WERI-Rb-1 (cell line): Measurements from ENCODE around the gene ZMAT5.

Experiments
- DNase-seq: peaks from one replicate; pipeline ENCODE4 v3.0.0-alpha.2; 2020
- H3K27ac ChIP-seq: fragments of 250-450 bp; sonication (Bioruptor Pico); 2 replicates; pipeline ENCODE4 v1.5.1; 2020; ENCODE audit warnings: mild to moderate bottlenecking, moderate library complexity
- H3K27me3 ChIP-seq: fragments of 250-450 bp; sonication (Bioruptor Pico); 2 replicates; pipeline ENCODE4 v1.5.1; 2021; ENCODE audit warnings: mild to moderate bottlenecking, low read depth, moderate library complexity; ENCODE audit not compliant: insufficient read depth, severe bottlenecking
- H3K36me3 ChIP-seq: fragments of 250-450 bp; sonication (Bioruptor Pico); 2 replicates; pipeline ENCODE4 v1.5.1; 2020; ENCODE audit warnings: mild to moderate bottlenecking, moderate library complexity
- H3K4me3 ChIP-seq: 2 replicates; pipeline ENCODE4 v1.5.1; 2011; ENCODE audit warnings: low read depth, mild to moderate bottlenecking, control low read depth, low read length
- H3K9me3 ChIP-seq: fragments of 250-450 bp; sonication (Bioruptor Pico); 2 replicates; pipeline ENCODE4 v1.5.1; 2021; ENCODE audit warnings: mild to moderate bottlenecking, moderate library complexity; ENCODE audit not compliant: severe bottlenecking
- TF ChIP-seq, protein P1 (sequence below): IDR thresholded peaks from 2 replicates; pipeline ENCODE4 v1.5.1; 2011; ENCODE audit warnings: low read depth, mild to moderate bottlenecking, control low read depth, inconsistent platforms, low read length

ZMAT5 gene

DNA sequence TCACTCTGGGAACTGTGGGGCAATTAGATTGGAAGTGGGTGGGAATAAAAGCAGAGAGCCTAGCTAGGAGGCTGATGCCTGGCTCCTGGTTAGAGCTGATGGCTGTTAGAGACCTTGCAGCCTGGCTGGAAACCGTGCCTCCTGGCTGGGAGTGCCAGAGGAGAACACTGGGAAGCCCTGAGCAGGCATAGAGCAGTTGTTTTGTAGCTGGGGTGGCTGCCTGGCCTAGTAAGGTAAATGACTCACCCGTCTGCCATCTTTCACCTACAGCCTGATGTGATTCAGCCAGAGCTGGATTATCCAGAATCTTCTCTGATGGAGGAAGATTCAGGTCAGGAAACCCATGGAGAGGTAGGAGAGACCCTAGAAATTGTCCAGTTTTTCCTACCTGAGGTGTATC, 6.4 kb upstream of the ZMAT5 start:
- H3K9me3 ChIP-seq = no peaks in the 10 kb centered on the region
- no peak overlapping the region for H3K4me3 ChIP-seq
- TF ChIP-seq, protein P1, sequence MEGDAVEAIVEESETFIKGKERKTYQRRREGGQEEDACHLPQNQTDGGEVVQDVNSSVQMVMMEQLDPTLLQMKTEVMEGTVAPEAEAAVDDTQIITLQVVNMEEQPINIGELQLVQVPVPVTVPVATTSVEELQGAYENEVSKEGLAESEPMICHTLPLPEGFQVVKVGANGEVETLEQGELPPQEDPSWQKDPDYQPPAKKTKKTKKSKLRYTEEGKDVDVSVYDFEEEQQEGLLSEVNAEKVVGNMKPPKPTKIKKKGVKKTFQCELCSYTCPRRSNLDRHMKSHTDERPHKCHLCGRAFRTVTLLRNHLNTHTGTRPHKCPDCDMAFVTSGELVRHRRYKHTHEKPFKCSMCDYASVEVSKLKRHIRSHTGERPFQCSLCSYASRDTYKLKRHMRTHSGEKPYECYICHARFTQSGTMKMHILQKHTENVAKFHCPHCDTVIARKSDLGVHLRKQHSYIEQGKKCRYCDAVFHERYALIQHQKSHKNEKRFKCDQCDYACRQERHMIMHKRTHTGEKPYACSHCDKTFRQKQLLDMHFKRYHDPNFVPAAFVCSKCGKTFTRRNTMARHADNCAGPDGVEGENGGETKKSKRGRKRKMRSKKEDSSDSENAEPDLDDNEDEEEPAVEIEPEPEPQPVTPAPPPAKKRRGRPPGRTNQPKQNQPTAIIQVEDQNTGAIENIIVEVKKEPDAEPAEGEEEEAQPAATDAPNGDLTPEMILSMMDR = no peak
- no peaks in the 10 kb centered on the region for H3K27me3 ChIP-seq
- peaks cover 35% of the 10 kb centered on the region for H3K36me3 ChIP-seq
- peak overlapping the region; percentile 59 for H3K27ac ChIP-seq
- no peak for DNase-seq

GRCh38 chr22:29772170-29772641, 5.4 kb upstream of the ZMAT5 start:
- H3K27ac ChIP-seq = peak overlapping the region; percentile 13; the same call in 1 of the 2 replicates
- H3K4me3 ChIP-seq = no peak overlapping the region
- no peaks in the 10 kb centered on the region for H3K27me3 ChIP-seq
- peaks cover 37% of the 10 kb centered on the region for H3K36me3 ChIP-seq
- H3K9me3 ChIP-seq = no peaks in the 10 kb centered on the region
- DNase-seq = peak; percentile 92
- TF ChIP-seq, protein P1 = peak; percentile 85

GRCh38 chr22:29769723-29770321, 3.0 kb upstream of the ZMAT5 start:
- Histone ChIP-seq H3K36me3 (peaks cover 37% of the 10 kb centered on the region), H3K4me3 (no peak overlapping the region), H3K9me3 (no peaks in the 10 kb centered on the region), H3K27ac (no peak overlapping the region), H3K27me3 (no peaks in the 10 kb centered on the region)
- TF ChIP-seq, protein P1 = no peak
- no peak for DNase-seq

DNA sequence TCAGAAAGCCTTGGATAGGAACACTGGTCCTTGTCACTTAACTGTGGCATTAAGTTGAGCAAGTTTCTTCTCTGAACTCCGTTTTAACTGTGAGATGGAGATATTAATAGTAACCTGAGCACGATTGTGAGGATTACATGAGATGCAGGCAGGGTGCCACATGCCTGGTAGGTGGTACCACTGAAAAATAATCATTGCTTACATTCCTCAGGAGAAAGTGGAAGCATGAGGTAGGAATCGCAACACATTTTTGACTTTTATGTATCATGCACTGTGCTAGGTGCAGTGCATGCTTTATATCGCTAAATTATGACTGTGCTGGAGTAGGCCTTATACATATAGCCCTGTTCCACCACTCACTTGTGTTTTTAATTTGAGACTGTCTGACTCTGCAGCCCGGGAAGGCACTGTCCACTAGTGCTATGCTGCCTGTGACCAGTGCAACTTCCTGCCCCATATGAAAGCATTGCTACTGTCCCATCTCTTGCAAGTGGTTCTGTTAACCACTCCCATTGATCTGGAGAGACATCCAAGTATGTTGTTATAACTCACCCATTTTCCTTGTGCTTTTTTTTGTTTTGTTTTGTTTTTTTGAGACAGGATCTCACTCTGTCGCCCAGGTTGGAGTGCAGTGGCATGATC, 1.4 kb upstream of the ZMAT5 start:
- H3K4me3 ChIP-seq = peak overlapping the region; percentile 96
- peak overlapping the region; percentile 96 for H3K27ac ChIP-seq

DNA sequence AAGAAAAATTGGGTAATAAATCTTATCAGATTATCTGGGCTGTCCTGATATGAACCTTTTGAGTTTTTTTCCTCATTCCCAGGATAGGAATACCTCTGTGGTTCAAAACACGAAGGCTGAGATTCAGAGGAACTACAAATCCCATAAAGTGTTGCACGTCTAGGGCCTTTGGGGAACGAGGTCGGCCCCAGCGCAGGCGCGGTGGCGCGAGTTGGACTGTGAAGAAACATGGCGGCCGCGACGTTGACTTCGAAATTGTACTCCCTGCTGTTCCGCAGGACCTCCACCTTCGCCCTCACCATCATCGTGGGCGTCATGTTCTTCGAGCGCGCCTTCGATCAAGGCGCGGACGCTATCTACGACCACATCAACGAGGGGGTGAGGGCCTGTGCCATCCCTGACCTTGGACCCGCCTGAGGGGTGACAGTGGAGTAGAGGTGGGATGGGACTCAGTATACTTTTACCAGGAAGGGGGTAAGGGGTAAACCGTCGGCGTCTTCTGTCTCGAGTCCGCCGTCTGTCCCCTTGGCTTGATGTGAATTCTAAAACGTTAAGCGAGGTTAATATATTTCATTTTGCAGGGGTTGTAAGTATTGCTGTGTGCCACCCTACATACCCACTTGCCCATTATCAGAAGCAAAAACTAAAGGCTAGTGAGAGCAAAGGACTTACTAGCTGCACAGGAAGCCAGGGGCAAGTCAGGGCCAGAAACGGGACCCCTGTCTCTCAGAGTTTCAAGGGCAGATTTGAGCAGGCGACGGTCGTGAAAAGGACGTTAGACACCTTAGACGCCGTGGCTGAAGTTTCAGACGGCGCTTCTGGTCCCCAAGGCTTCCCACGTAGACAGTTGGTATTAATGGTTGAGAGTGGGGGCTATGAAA, 604 bp upstream of the ZMAT5 start, which contains the start of gene UQCR10:
Gene UQCR10, plus strand, starts transcription at position 199 of the 881 bp plus-strand sequence. Its CDS starts 30 bp downstream, at position 229.
- Histone ChIP-seq H3K27ac (peak within 1 kb of the TSS; percentile 96), H3K27me3 (no peaks in the 10 kb centered on the region), H3K4me3 (peak within 1 kb of the TSS; percentile 96), H3K36me3 (peaks cover 37% of the 10 kb centered on the region), H3K9me3 (no peaks in the 10 kb centered on the region)
- peak; percentile 92 for DNase-seq
- TF ChIP-seq, protein P1 = no peak

More for the DNA sequence above, 1.4 kb upstream of the ZMAT5 start:
- no peak for DNase-seq
- no peaks in the 10 kb centered on the region for H3K27me3 ChIP-seq
- TF ChIP-seq, protein P1 = no peak
- no peaks in the 10 kb centered on the region for H3K9me3 ChIP-seq
- H3K36me3 ChIP-seq = peaks cover 37% of the 10 kb centered on the region
